ENCODE measurements around the gene DPH1.
"Not testable (repeated sequence)": the region's sequence is repeated elsewhere in the genome, so short reads cannot be mapped to it uniquely, and the experiment has no call there.

DNA sequence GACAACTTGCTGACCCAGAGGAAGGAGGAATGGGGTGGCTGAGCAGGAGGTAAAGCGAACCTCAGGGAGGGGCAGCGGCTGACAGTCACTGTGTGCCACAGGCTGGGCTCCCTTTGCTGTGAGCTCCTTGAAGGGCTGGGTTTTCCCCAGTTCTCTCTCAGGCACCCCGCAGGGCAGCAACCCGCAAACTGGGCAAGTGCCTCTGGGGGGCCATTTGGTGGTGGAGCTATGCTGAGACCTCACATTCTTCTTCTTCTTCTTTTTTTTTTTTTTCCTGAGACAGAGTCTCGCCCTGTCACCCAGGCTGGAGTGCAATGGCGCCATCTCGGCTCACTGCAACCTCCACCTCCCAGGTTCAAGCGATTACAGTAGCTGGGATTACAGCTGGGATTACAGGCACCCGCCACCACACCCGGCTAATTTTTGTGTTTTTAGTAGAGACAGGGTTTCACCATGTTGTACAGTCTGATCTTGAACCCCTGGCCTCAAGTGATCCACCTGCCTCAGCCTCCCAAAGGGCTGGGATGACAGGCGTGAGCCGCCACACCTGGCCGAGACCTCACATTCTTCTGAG, 47.1 kb upstream of the DPH1 start:
- TF ChIP-seq, protein P1, sequence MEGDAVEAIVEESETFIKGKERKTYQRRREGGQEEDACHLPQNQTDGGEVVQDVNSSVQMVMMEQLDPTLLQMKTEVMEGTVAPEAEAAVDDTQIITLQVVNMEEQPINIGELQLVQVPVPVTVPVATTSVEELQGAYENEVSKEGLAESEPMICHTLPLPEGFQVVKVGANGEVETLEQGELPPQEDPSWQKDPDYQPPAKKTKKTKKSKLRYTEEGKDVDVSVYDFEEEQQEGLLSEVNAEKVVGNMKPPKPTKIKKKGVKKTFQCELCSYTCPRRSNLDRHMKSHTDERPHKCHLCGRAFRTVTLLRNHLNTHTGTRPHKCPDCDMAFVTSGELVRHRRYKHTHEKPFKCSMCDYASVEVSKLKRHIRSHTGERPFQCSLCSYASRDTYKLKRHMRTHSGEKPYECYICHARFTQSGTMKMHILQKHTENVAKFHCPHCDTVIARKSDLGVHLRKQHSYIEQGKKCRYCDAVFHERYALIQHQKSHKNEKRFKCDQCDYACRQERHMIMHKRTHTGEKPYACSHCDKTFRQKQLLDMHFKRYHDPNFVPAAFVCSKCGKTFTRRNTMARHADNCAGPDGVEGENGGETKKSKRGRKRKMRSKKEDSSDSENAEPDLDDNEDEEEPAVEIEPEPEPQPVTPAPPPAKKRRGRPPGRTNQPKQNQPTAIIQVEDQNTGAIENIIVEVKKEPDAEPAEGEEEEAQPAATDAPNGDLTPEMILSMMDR (IDR thresholded peaks at IDR 0.05; ENCODE audit: low read depth, low read length, poor library complexity, severe bottlenecking): not testable (repeated sequence)
- not testable (repeated sequence) for TF ChIP-seq EZH2phosphoT487 (IDR thresholded peaks at IDR 0.05; ENCODE audit: borderline replicate concordance, low read length)

All from DOHH2 (cell line).